Spleen (tissue), 11 donors: Measurements from ENCODE around the gene PHOSPHO1. TPM values are rescaled to one million over a fixed set of nuclear protein-coding genes. Genes with fewer than 3 reads are reported as not detected.

ENCODE experiments used
- DNase-seq: peaks from one replicate; pipeline ENCODE4 v3.0.0-alpha.2; 2020
- H3K27ac ChIP-seq, 8 donors: fragments of 200-600 bp; sonication (generic) in 7 of 8; 1 replicate in 4 of 8; 2 replicates in 4 of 8; pipeline versions ENCODE4 v1.5.0 to v1.8.0; 2016 to 2021; ENCODE audit warnings: inconsistent platforms in 4 of 8, mild to moderate bottlenecking in 4 of 8, moderate library complexity in 1 of 8
- H3K27me3 ChIP-seq, 7 donors: fragments of 200-600 bp; sonication (generic) in 6 of 7; replicated peaks in 1 of 7; 1 replicate in 4 of 7; 2 replicates in 3 of 7; pipeline versions ENCODE4 v1.5.0 to v1.8.0; 2016 to 2021; ENCODE audit warnings: inconsistent platforms in 3 of 7, mild to moderate bottlenecking in 1 of 7
- H3K36me3 ChIP-seq, 6 donors: fragments of 200-600 bp; sonication (generic) in 5 of 6; 1 replicate in 4 of 6; 2 replicates in 2 of 6; pipeline versions ENCODE4 v1.5.0 to v1.8.0; 2016 to 2021; ENCODE audit warnings: inconsistent platforms in 2 of 6
- H3K4me1 ChIP-seq, 6 donors: fragments of 200-600 bp; sonication (generic) in 5 of 6; 1 replicate in 3 of 6; 2 replicates in 3 of 6; pipeline versions ENCODE4 v1.5.0 to v1.8.0; 2016 to 2021; ENCODE audit warnings: inconsistent platforms in 3 of 6
- H3K4me3 ChIP-seq, 8 donors: fragments of 200-600 bp; sonication (generic) in 7 of 8; 1 replicate in 4 of 8; 2 replicates in 4 of 8; pipeline versions ENCODE4 v1.5.0 to v1.8.0; 2016 to 2021; ENCODE audit warnings: inconsistent platforms in 4 of 8, mild to moderate bottlenecking in 4 of 8, moderate library complexity in 2 of 8
- H3K9me3 ChIP-seq, 8 donors: fragments of 200-600 bp; sonication (generic) in 7 of 8; 1 replicate in 4 of 8; 2 replicates in 4 of 8; pipeline versions ENCODE4 v1.5.0 to v1.8.0; 2016 to 2021; ENCODE audit warnings: inconsistent platforms in 4 of 8
- POLR2A ChIP-seq, 3 donors: fragments of 450-650 bp; IDR thresholded peaks; one replicate each; pipeline ENCODE4 v1.5.1; 2017; ENCODE audit warnings: antibody characterized with exemption in 3 of 3, mild to moderate bottlenecking in 1 of 3
- POLR2AphosphoS5 ChIP-seq, 3 donors: sonication (generic); formaldehyde crosslinking; IDR thresholded peaks; one replicate each; pipeline ENCODE4 v1.5.1; 2017; ENCODE audit warnings: antibody characterized with exemption in 3 of 3
- WGBS, 5 donors: extraction: QIAGEN DNeasy Blood & Tissue Kit in 3 of 5; methylation state at CpG; one replicate each; pipeline versions ENCODE4 v1.1.5 to v1.1.7; 2013 to 2018; 5-methylcytosine and 5-hydroxymethylcytosine counted together
- intact Hi-C: fragments of 100-400 bp; cut with DNase I; formaldehyde crosslinking; loops from one replicate; pipeline ENCODE4 v1.15.0; 2023; ENCODE audit warnings: low total_unique reads
- polyA plus RNA-seq, 3 donors: library from polyadenylated mRNA; stranded (reverse); fragments of 200-250 nt; gene quantifications; one replicate each; pipeline ENCODE4 v1.2.1, GENCODE V29; 2013
- total RNA-seq, 7 donors: library from RNA; depleted of rRNA in 3 of 7; stranded (reverse); fragments of >200 nt in 3 of 7; fragmentation: NEBNext Ultra II Directional in 4 of 7; extraction: Animal tissue kit (Norgen Biotek cat#: 25700) in 4 of 7; gene quantifications; one replicate each; pipeline versions ENCODE4 v1.1.0 to v1.2.1, GENCODE V29; 2016 to 2021
- TF ChIP-seq, protein P1 (sequence below), 11 experiments: fragments of 200-600 bp in 7 of 11; fragments of 450-650 bp in 4 of 11; sonication (generic) in 4 of 11; IDR thresholded peaks in 8 of 11; conservative IDR thresholded peaks in 3 of 11; 1 replicate in 7 of 11; 2 replicates in 4 of 11; pipeline versions ENCODE4 v1.4.0 to v1.8.0; 2016 to 2021; ENCODE audit warnings: antibody characterized with exemption in 11 of 11, inconsistent platforms in 4 of 11, mild to moderate bottlenecking in 1 of 11
- donor health status: healthy with polysubstance abuse.
- donor health status: DM: no; HTN: no; CAD: no; lungs with moderate emphysema.
- donor health status: DM: no; HTN: no; CAD: no.
- donor health status: Bipolar disorder and iron deficiency.
- donor health status: healthy.
- donor health status: DM: no; HTN: no; CAD: no.
- donor health status: DM: yes; HTN: yes; CAD: no.

The PHOSPHO1 gene
- total and polyA plus RNA-seq, 10 donors: 0.80 to 12.2 (median 3.9) TPM

DNA sequence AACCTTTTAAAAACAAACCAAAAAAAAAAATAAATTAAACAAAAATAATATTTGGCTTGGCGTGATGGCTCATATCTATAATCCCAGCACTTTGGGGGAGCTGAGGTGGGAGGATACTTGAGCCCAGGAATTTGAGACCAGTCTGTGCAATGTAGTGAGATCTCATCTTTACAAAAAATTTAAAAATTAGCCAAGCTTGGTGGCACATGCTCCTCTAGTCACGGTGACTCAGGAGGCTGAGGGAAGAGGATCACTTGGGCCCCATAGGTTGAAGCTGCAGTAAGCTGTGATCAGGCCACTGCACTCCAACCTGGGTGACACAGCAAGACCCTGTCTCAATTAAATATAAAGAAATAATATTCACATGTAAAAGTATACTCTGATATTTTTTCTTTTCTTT, 32.4 kb downstream of the PHOSPHO1 start:
- TF ChIP-seq POLR2AphosphoS5 (IDR thresholded peaks at IDR 0.05) (no peak), POLR2A (IDR thresholded peaks at IDR 0.05) (no peak)
- TF ChIP-seq, protein P1, sequence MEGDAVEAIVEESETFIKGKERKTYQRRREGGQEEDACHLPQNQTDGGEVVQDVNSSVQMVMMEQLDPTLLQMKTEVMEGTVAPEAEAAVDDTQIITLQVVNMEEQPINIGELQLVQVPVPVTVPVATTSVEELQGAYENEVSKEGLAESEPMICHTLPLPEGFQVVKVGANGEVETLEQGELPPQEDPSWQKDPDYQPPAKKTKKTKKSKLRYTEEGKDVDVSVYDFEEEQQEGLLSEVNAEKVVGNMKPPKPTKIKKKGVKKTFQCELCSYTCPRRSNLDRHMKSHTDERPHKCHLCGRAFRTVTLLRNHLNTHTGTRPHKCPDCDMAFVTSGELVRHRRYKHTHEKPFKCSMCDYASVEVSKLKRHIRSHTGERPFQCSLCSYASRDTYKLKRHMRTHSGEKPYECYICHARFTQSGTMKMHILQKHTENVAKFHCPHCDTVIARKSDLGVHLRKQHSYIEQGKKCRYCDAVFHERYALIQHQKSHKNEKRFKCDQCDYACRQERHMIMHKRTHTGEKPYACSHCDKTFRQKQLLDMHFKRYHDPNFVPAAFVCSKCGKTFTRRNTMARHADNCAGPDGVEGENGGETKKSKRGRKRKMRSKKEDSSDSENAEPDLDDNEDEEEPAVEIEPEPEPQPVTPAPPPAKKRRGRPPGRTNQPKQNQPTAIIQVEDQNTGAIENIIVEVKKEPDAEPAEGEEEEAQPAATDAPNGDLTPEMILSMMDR (IDR thresholded peaks at IDR 0.05 in 8 of 11, conservative IDR thresholded peaks at IDR 0.05 in 3 of 11): no peak
- intact Hi-C loops: no loop called here
- Histone ChIP-seq H3K27ac (no peak overlapping the region), H3K36me3 (no peaks in the 10 kb centered on the region), H3K27me3 (no peaks in the 10 kb centered on the region), H3K9me3 (no peaks in the 10 kb centered on the region), H3K4me3 (no peak overlapping the region), H3K4me1 (peaks cover 0 to 37% (median 10%) of the 10 kb centered on the region in 6 donors)
- DNase-seq: peak; percentile 4
- 88 to 91% (median 91%) methylated on average over 2 of the region's 2 CpGs for WGBS, 5 donors

DNA sequence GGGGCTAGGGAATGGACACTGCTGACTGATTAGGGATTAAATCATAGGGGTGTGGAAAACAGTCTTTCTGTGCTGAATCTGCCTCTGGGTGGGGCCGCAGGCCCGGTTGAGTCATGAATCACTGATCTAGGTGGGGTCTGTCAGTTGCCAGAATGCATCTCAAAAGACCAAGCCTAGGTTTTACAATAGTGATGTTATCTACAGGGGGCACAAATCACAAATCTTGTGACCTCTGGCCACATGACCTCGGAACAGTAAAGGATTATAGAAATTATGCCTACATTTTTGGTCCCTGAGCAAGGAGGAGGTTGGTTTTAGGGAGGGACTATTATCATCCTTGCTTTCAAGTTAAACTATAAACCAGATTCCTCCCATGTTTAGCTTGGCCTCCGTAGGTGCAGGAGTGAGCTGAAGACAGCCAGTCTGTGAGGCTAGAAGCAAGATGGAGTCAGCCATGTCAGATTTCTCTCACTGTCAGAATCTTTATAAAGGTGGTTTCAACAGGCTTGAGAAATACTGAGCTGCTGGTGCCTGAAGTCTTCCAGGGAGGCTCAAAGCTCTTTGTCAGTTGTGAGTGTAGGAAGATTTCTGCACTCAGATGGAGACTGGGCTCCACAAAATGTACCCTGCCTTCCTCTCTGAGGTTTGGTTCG, 33.1 kb downstream of the PHOSPHO1 start:
- no peak overlapping the region for H3K4me3 ChIP-seq
- H3K27ac ChIP-seq: no peak overlapping the region
- TF ChIP-seq POLR2A (IDR thresholded peaks at IDR 0.05) (no peak), POLR2AphosphoS5 (IDR thresholded peaks at IDR 0.05) (no peak)
- TF ChIP-seq, protein P1 (IDR thresholded peaks at IDR 0.05 in 8 of 11, conservative IDR thresholded peaks at IDR 0.05 in 3 of 11): no peak
- peaks cover 0 to 40% (median 11%) of the 10 kb centered on the region in 6 donors for H3K4me1 ChIP-seq
- H3K36me3 ChIP-seq: no peaks in the 10 kb centered on the region
- intact Hi-C loops: no loop called here
- 65 to 78% (median 72%) methylated on average over 5 of the region's 5 CpGs for WGBS, 5 donors
- H3K27me3 ChIP-seq: no peaks in the 10 kb centered on the region
- H3K9me3 ChIP-seq: no peaks in the 10 kb centered on the region
- DNase-seq: peak; percentile 28

DNA sequence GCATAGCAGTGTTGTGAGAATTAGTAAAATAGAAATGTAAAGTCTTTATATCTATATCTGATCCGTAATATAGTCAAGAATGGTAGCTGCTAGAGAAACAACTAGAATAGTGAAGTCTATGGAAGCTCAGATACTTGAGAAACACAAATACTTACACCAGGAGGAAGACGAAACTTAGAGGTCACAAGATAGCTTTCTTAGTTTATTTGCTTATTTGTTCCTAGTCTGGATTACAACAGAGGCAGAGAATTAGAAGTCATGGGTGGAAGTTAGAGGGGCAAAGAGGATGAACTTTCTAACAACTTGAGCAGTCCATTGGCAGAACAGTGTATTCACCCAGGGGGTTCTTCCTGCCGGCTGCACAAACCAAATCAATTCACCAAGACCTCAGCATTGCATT, 34.1 kb downstream of the PHOSPHO1 start:
- no peaks in the 10 kb centered on the region for H3K27me3 ChIP-seq
- WGBS, 5 donors: 86 to 90% (median 88%) methylated on average over 3 of the region's 3 CpGs
- TF ChIP-seq, protein P1 (IDR thresholded peaks at IDR 0.05 in 8 of 11, conservative IDR thresholded peaks at IDR 0.05 in 3 of 11): no peak
- TF ChIP-seq POLR2AphosphoS5 (IDR thresholded peaks at IDR 0.05) (no peak), POLR2A (IDR thresholded peaks at IDR 0.05) (no peak)
- no peak overlapping the region for H3K4me3 ChIP-seq
- H3K27ac ChIP-seq: peak overlapping the region in 2 of 8 donors; percentile 25 to 35
- H3K36me3 ChIP-seq: no peaks in the 10 kb centered on the region
- peaks cover 0 to 45% (median 14%) of the 10 kb centered on the region in 6 donors for H3K4me1 ChIP-seq
- no peaks in the 10 kb centered on the region for H3K9me3 ChIP-seq
- intact Hi-C loops: no loop called here
- no peak for DNase-seq

DNA sequence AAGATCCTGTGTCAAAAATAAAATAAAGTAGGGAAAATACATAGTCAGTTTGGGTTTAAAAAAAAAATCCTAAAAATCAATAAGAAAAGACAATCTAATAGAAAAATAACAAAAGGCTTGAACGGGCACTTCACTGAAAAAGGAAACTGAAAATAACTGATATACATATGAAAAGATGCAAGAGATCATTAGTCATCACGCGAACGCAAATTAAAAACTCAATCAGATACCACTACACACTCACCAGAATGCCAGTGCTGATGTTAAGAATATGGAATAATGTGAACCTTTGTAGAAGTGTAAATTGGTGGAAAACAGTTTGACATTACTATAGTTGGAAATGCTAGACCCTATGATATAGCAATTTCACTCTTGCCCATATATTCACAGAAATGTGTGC, 34.8 kb downstream of the PHOSPHO1 start:
- Histone ChIP-seq H3K27ac (peak overlapping the region in 4 of 8 donors; percentile 10 to 35 (median 24)), H3K36me3 (no peaks in the 10 kb centered on the region), H3K4me1 (peaks cover 4 to 49% (median 20%) of the 10 kb centered on the region in 6 donors), H3K9me3 (no peaks in the 10 kb centered on the region), H3K27me3 (no peaks in the 10 kb centered on the region), H3K4me3 (no peak overlapping the region)
- WGBS, 5 donors: 59 to 78% (median 72%) methylated on average over 4 of the region's 4 CpGs
- intact Hi-C loops: no loop called here
- no peak for DNase-seq
- TF ChIP-seq POLR2A (IDR thresholded peaks at IDR 0.05) (no peak), POLR2AphosphoS5 (IDR thresholded peaks at IDR 0.05) (no peak)
- TF ChIP-seq, protein P1 (IDR thresholded peaks at IDR 0.05 in 8 of 11, conservative IDR thresholded peaks at IDR 0.05 in 3 of 11): no peak
